Stimulated activated CD8-positive, alpha-beta memory T cell treated with anti-CD3 and anti-CD28 coated beads, Interleukin-15, amount 100 ng/mL, for 24 hours (primary cell): ENCODE data around the gene ARL6IP6.
"Not testable (repeated sequence)": the region's sequence is repeated elsewhere in the genome, so short reads cannot be mapped to it uniquely, and the experiment has no call there.

Source experiments
- DNase-seq: peaks from one replicate; pipeline ENCODE4 v3.0.0-alpha.2; 2020; ENCODE audit warnings: low read depth

Gene ARL6IP6

DNA sequence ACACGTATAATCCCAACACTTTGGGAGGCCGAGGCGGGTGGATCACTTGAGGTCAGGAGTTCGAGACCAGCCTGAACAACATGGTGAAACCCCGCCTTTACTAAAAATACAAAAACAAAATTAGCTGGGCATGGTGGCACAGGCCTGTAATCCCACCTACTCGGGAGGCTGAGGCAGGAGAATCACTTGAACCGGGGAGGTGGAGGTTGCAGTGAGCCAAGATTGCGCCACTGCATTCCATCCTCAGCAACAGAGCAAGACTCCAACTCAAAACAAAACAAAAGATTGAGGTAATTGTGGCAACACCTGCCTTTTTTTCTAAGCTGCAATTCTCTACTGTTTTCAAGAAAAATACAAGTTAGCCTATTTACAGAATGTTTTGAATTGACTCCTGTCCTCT lies 4.2 kb downstream of the ARL6IP6 start:
- not testable (repeated sequence) for DNase-seq

DNA sequence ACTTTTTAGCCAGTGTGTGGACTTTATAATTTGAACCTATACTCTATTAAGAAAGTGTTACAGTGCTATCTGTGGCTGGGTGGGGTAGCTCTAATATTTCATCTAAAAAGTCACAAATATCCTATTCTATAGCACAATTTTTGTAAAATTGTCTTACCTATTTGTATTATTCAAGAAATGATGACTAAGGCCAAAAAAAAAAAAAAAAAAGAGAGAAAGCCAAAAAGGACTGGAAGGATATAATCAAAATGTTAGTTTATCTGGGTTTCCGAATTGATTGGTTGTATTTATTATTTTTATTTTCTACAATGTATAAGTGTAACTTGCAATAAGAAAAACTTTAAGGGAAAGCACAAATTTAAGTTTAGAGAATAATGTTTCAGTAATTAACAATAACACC lies 5.5 kb downstream of the ARL6IP6 start:
- no peak for DNase-seq

DNA sequence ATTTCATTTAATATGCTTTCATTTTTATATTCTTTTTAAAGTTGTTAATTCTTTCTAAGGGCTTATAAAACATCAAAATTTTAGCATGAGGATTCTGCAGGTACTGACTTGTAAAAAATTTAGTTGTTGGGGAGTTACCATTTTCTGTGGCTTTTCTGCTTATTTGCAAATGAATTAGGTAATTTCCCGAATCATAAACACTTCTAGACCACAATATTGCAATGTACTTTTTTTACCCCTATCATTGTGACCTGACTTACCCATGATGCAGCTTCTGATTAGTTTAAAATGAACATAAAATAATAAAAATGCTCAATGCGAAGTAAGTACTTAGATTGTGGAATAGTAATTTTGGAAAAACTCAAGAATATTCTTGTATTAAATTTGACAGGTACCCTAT lies 11.4 kb downstream of the ARL6IP6 start:
- no peak for DNase-seq

DNA sequence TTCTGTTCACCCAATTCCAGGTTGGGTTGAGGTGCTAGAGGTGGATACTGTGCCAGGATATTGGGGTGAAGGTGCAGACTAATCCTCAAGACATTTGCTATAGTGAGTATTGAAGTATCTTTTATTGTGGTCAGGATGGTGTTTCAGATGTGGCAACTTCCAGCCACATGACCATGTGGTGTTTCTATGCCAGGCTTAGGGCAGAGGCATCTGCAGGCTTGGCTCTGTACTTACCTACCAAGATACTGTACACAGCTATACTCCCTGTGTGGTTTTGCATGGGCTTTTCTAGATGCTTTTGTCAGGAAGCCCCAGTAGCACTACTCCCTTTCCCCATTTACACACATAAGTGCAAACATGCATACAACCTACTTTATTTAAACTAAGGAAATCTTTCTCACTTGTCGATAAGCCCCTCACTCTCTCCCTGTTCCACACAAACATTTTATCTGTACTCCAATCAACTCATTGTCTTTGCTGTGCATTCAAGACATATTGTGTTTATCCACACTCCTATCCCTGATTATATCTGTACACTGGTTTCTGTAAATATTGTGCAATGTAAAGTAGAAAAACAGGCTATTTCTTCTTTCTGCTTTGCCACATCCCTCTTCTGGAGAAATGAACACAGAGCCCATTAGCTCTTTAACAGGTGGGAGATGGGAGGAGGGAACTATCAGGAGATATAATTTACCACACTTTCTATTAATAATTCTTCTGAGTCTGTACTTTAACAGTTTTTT lies 12.3 kb downstream of the ARL6IP6 start:
- no peak for DNase-seq

DNA sequence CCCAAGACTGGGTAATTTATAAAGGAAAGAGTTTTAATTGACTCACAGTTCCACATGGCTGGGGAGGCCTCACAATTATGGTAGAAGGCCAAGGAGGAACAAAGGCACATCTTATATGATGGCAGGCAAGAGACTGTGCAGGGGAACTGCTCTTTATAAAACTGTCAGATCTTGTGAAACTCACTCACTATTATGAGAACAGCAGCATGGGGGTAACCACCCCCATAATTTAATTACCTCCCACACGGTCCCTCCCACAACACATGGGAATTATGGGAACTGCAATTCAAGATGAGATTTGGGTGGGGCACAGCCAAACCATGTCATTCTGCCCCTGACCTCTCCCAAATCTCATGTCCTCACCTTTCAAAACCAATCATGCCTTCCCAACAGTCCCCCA lies 19.1 kb downstream of the ARL6IP6 start:
- not testable (repeated sequence) for DNase-seq

DNA sequence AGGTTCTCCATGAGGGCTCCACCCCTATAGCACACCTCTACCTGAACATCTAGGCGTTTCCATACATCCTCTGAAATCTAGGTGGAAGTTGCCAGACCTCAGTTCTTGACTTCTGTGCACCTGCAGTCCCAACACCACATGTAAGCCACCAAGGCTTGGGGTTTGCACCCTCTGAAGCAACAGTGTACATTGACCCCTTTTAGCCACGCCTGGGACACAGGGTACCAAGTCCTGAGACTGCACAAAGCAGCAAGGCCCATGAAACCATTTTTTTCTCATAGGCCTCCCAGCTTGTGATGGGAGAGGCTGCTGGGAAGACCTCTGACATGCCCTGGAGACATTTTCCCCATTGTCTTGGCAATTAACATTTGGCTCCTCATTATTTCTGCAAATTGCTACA lies 20.0 kb downstream of the ARL6IP6 start:
- DNase-seq, result no peak

DNA sequence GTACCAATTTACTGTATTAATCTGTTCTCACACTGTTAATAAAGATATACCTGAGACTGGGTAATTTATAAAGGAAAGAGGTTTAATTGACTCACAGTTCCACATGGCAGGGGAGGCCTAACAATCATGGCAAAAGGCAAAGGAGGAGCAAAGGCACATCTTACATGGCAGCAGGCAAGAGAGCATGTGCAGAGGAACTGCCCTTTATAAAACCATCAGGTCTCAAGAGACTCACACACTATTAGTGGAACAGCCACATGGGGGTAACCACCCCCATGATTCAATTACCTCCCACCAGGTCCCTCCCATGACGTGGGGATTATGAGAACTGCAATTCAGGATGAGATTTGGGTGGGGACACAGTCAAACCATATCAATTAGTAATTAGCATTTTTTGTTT lies 21.3 kb downstream of the ARL6IP6 start:
- DNase-seq, result not testable (repeated sequence)

DNA sequence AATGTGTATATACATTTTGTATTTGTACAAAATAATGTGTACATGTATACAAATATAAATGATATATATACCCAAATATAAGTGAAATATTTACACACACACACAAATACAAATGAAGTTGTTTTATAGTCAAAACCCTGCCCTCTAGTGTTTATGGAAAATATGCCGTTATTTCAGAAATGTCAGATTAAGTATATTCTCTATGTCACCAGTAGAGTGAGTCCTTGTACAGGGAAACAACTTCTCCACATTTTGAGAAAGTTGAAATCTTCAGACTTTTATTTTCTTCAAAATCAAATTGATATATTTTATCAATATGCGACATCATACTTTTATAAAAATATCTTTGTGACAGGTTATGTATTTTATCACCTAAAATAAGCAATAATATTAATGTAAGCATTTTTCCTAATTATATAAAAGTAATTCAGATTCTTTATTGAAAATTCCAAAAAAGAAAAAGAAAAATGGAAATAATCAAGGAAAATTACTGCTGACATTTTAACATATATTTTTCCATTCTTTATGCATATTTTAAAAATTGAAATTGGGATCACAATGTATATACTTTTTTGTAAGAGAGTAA lies 22.4 kb downstream of the ARL6IP6 start:
- no peak for DNase-seq

DNA sequence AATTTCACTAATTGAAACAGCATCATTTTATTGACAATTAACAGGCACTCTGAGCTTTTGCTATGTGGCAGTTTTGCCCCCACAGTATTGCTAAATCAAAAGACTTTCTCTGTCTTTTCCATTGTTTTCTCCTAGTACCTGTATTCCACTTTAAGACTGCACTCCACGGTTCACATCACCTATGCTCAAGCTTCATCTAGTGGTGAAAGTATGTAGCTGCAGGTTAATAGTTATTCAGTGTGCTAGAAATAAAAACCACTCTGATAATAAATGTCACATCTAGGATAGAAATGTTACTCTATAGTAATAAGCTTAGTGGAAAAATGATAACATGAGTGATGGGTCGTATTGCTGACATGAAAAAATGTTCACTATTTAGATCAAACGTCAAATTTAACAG lies 24.6 kb downstream of the ARL6IP6 start:
- no peak for DNase-seq

DNA sequence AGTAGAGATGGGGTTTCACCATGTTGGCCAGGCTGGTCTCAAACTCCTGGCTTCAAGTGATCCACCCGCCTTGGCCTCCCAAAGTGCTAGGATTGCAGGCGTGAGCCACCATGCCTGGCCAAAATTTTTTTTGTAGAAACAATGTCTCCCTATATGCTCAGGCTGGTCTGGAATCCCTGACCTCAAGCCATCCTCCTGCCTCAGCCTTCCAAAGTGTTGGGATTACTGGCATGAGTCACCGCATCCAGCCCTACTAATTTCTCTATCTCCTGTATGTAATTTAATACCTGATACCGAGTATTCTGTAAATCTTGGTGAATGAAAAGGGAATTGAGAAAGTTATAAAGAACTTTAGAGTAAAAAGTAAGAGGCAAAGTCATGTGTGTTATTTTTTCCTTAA lies 29.3 kb downstream of the ARL6IP6 start:
- DNase-seq, result not testable (repeated sequence)

DNA sequence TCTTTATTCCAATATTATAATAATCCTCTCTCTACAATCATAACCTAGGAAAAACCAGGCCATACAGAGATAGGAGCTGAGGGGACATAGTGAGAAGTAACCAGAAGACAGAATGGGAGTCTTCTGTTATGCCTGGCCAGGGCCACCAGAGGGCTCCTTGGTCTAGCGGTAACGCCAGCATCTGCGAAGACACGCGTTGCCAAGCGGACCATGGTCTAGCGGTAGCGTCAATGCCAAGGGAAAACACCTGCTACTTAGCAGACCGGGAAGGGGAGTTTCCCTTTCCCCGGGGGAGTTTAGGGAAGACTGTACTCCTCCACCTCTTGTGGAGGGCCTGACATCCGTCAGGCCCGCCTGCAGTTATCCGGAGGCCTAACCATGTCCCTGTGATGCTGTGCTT lies 36.6 kb downstream of the ARL6IP6 start:
- DNase-seq, result no peak

DNA sequence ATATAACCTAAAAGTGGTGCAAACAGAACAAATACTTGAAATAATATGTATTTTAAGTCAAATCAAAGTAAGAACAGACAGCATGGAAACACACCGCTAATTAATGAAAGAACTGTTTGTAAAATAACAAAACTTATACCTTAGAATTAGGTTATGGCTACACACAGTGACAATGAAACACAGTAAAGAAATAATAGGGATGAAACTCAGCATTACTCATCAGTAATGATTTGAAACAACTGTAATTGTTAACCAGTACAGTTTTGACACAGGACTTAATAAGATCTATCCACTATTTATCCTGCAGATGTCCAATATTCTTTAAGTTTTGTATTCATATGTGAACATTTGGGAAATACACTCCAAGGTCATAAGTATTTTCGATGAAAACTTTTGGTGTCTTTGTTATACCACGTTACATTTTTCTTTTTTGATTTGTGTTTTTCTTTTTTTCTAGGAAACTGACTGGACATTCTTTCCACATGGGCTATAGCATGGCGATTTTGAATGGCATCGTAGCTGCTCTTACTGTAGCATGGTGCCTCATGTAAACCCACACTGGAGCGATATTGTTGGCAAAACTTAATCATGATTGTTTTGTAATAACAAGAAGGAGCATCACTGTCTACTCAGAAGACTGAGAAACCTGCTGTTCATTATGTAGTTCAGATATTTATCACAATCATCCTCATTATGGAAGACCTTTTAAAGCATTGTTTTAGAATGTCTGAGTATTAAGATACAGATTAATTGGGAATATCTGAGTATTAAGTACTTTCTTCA lies 41.1 kb downstream of the ARL6IP6 start:
- no peak for DNase-seq

DNA sequence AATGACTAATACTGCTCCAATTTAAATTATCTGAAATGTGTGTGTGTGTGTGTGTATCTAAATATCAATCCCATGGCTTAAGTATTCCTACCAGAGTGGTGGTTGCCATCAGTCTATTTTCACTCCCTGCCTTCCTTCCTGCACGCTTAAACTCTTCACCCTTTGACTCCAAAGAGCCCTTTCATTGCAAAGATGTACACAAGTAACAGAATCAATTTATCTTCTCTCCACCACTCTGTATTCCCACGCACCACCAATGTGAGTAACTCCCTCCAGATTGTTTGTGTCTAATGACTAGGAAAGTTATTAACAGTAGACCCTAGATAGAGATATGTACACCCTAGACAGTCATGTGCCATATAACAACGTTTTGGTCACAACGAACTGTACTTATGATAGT lies 42.8 kb downstream of the ARL6IP6 start:
- no peak for DNase-seq

DNA sequence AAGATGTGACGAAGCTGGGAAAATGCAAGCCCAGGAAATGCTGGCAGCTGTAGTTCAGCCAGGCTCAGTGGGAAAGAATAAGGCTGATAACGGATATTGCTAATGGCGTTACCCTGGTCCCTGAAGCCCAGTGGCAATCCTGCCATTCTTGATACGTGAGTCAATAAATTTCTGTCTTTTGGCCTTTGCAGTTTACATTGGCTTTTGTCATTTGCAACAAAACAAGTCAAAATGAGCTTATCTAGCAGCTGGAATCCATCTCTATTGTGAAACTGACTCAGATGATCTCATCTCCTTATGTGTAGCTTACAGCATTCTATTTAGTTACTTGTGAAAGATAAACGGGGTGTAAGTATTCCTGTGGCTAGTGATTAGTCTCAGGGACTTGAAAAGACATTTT lies 43.8 kb downstream of the ARL6IP6 start:
- DNase-seq, result no peak

DNA sequence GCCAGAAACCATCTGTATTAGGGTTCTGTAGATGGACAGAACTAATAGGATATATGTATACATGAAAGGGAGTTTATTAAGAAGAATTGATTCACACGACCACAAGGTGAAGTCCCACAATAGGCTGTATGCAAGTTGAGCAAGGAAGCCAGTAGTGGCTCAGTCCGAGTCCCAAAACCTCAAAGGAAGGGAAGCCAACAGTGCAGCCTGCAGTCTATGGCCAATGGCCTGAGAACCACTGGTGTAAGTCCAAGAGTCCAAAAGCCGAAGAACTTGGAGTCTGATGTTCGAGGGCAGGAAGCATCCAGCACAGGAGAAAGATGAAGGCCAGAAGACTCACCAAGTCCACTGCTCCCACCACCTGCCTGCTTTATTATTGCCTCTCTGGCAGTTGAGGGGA lies 44.8 kb downstream of the ARL6IP6 start:
- DNase-seq, result not testable (repeated sequence)

DNA sequence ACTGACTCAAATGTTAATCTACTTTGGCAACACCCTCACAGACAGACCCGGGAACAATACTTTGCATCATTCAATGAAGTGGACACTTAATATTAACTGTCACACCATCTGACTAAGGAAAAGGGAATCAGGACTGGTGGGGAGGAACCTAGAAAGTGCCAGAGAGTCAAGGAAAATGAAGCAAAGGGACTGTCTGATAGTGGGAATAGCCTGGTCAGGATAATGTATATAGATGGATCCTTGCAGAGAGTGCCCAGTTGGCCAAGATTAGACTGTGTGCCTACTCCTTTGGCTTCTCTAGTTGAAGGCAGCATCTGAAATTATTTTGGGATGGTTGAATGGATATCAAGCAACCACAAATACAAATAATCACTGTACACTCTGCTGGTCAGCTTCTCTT lies 45.2 kb downstream of the ARL6IP6 start:
- DNase-seq, result no peak

DNA sequence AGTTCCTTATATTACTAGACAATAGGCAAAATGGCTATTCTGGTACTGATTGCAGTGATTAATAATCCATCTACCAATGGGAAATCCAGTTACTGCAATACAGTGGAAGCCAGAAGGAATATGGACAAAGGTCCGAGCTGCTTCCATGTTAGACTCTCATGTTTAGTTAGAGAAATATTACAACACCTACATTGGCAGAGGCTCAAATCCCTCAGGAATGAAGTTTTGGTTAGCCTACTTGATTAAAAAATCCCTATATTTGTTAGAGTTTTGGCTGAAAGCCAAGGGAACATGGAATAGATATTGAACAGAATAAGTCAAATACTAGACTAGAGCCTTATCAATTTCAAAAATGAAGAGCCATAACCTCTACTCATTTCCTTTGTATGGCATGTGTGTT lies 48.5 kb downstream of the ARL6IP6 start:
- no peak for DNase-seq

DNA sequence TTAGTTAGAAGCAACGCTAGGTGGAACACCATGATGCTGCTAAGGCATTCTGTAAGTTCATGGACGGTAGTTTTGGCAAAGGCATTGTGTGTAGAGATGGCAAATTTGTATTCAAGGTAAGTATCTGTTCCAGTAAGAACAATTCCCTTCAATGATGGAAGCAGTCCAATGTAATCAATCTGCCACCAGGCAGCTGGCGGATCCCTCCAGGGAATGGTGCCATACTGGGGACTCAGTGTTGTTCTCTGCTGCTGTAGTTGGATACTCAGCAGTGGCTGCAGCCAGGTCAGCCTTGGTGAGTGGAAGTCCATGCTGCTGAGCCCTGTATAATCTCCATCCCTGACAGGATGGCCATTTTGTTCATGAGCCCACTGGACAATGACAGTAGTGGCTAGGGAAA lies 62.8 kb downstream of the ARL6IP6 start:
- DNase-seq, result no peak

DNA sequence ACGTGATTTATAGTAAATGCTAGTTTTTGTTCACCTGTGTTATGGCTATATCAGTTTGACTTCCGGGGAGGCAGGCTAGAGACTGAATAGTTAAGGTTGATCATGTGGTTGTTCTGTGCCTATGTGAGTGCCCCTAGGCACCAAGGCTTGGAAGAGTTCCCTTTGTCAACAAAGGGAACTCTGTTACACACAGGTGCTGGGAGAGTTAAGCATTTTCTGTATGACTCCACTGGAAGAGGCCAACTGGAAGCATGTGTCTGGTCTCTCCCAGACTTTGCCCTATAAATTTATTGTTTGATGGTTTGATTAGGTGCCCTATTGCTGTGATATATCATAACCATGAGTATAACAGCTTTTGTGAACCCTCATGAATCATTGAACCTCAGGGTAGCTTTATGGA lies 63.8 kb downstream of the ARL6IP6 start:
- DNase-seq, result no peak

DNA sequence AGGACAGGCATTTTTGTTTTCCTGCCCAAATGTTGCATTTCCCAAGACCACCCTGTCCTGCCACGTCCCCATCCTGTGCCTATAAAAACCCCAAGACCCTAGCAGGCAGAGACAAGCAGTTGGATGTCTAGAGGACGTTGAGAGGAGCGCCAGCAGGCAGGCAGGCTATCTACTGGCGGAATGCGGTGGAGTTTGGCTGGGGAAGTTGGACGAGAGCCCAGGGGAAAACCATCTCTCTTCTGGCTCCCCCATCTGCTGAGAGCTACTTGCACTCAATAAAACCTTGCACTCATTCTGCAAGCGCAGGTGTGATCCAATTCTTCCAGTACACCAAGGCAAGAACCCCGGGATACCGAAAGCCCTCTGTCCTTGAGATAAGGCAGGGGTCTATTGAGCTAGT lies 72.5 kb downstream of the ARL6IP6 start:
- DNase-seq, result no peak

DNA sequence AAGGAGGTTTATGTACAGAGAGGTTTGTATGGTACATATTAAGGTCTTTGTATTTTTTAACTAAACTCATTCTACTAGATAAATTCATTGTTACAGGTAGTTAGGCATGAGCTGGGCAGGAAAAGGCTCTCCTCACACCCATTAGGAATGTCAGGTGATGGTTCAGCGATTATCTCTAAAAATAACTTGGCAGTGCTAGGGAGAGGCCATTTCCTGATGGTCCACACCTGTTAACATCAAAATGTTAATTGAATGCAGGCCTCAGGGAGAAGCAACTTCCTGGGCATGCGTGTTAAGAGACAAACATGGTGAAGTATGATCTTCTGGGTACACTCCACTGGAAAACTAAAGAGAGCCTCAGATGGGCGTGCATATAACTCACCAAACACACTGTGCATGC lies 73.6 kb downstream of the ARL6IP6 start:
- no peak for DNase-seq

DNA sequence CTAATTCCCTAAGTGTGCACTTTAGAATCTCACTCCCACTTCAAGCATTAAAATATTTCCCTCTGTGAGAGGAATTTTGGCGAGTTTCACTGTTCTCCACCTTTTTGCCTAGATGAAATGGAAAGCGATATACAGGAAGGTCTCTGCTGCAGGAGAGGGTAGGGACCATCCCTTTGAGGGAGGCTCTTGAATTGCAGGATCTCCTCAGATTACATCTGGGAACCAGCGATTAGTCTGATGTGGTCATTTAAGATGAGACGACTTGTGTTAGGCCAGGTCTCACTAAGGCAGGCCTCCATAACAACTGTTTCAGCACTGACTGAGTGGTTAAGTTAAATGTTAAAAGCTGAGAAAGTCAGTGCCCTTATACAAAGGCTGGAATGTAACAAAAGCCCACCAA lies 74.6 kb downstream of the ARL6IP6 start:
- no peak for DNase-seq

DNA sequence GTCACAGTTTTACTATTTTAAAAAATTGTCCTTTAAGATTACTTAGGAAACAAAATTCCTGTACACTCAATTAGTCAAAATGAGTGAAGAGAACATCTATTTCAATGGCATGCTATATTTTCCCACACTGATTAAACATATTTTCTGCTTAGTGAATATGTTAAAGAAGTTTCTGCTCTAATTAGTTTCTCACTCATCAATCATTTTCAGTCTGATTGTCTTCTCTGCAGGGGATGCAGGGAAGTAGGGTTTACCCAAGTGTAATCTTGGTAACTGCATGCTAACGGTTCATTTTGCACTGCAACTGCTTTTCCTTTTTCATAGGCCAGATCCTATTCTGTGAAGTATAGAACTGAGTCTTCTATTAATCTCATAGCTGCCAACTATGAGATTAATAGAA lies 78.5 kb downstream of the ARL6IP6 start:
- no peak for DNase-seq
